HEK293 (cell line): ENCODE measurements around the gene BMP2K.

Experiments used
- CTCF ChIA-PET: fragments of 350-600 bp; formaldehyde crosslinking; extraction: SDS; loops from one replicate; lab custom pipeline; 2021; ENCODE audit warnings: antibody characterized with exemption; lab: Yijun Ruan, JAX
- POLR2A ChIA-PET: fragments of 300-600 bp; formaldehyde crosslinking; extraction: SDS; loops from one replicate; lab custom pipeline; 2020; ENCODE audit warnings: antibody characterized with exemption, inconsistent platforms; lab: Yijun Ruan, JAX
- H3K27ac ChIP-seq: fragments of 200-500 bp; sonication (Bioruptor generic); 2 replicates; pipeline ENCODE4 v1.5.1; 2014; ENCODE audit warnings: low read depth, low read length, control low read depth, inconsistent platforms; ENCODE audit errors: extremely low read depth
- H3K36me3 ChIP-seq, 2 experiments: fragments of 200-500 bp in 1 of 2; sonication (Bioruptor generic) in 1 of 2; 1 replicate in 1 of 2; 2 replicates in 1 of 2; pipeline ENCODE4 v1.5.1; 2014 to 2017; ENCODE audit warnings: inconsistent platforms in 2 of 2, low read length in 2 of 2; ENCODE audit not compliant: control insufficient read depth in 2 of 2, insufficient read depth in 1 of 2
- H3K4me1 ChIP-seq: fragments of 200-500 bp; sonication (Bioruptor generic); 2 replicates; pipeline ENCODE4 v1.5.1; 2014; ENCODE audit warnings: mild to moderate bottlenecking, low read length, inconsistent platforms; ENCODE audit not compliant: control insufficient read depth, insufficient read depth
- H3K4me3 ChIP-seq: 2 replicates; pipeline ENCODE4 v1.5.1; 2011; ENCODE audit warnings: low read depth, mild to moderate bottlenecking, control low read depth, low read length, moderate library complexity
- H3K9me3 ChIP-seq: fragments of 200-500 bp; sonication (Bioruptor generic); 2 replicates; pipeline ENCODE4 v1.5.1; 2014; ENCODE audit warnings: low read depth, low read length, inconsistent platforms; ENCODE audit not compliant: control insufficient read depth, insufficient read depth
- OVOL3 ChIP-seq: fragments of 450-650 bp; formaldehyde crosslinking; IDR thresholded peaks from 2 replicates; pipeline ENCODE4 v1.5.1; 2016; ENCODE audit warnings: missing biosample characterization, missing genetic modification characterization
- PRDM1 ChIP-seq: fragments of 450-650 bp; formaldehyde crosslinking; IDR thresholded peaks from 2 replicates; pipeline ENCODE4; 2016; ENCODE audit warnings: missing biosample characterization, missing genetic modification characterization
- TRIM28 ChIP-seq: IDR thresholded peaks from 2 replicates; pipeline ENCODE4 v1.6.1; 2011; ENCODE audit warnings: low read length, control low read depth, borderline replicate concordance
- ZBTB17 ChIP-seq: fragments of 450-650 bp; formaldehyde crosslinking; IDR thresholded peaks from 2 replicates; pipeline ENCODE4 v1.5.1; 2016; ENCODE audit warnings: missing biosample characterization, missing genetic modification characterization
- ZBTB20 ChIP-seq: fragments of 450-650 bp; formaldehyde crosslinking; IDR thresholded peaks from 2 replicates; pipeline ENCODE4 v1.5.1; 2016; ENCODE audit warnings: missing biosample characterization, missing genetic modification characterization
- ZBTB8A ChIP-seq: fragments of 450-650 bp; formaldehyde crosslinking; IDR thresholded peaks from 2 replicates; pipeline ENCODE4 v1.5.1; 2016; ENCODE audit warnings: missing biosample characterization, missing genetic modification characterization
- ZEB2 ChIP-seq: fragments of 450-650 bp; formaldehyde crosslinking; IDR thresholded peaks from 2 replicates; pipeline ENCODE4 v1.5.1; 2016; ENCODE audit warnings: missing biosample characterization, missing genetic modification characterization
- ZFHX2 ChIP-seq: fragments of 450-650 bp; formaldehyde crosslinking; conservative IDR thresholded peaks from 2 replicates; pipeline ENCODE4 v1.5.1; 2016; ENCODE audit warnings: missing biosample characterization, missing genetic modification characterization
- ZIC2 ChIP-seq: fragments of 450-650 bp; formaldehyde crosslinking; IDR thresholded peaks from 2 replicates; pipeline ENCODE4 v1.5.1; 2016; ENCODE audit warnings: missing biosample characterization, missing genetic modification characterization
- ZNF133 ChIP-seq: fragments of 450-650 bp; formaldehyde crosslinking; IDR thresholded peaks from 2 replicates; pipeline ENCODE4 v1.5.1; 2016; ENCODE audit warnings: missing biosample characterization, missing genetic modification characterization
- ZNF138 ChIP-seq: fragments of 450-650 bp; formaldehyde crosslinking; IDR thresholded peaks from 2 replicates; pipeline ENCODE4 v1.5.1; 2016; ENCODE audit warnings: missing biosample characterization, missing genetic modification characterization, borderline replicate concordance
- ZNF155 ChIP-seq: fragments of 450-650 bp; formaldehyde crosslinking; IDR thresholded peaks from 2 replicates; pipeline ENCODE4 v1.5.1; 2016; ENCODE audit warnings: missing biosample characterization, missing genetic modification characterization
- ZNF174 ChIP-seq: fragments of 450-650 bp; formaldehyde crosslinking; IDR thresholded peaks from 2 replicates; pipeline ENCODE4 v1.5.0; 2017; ENCODE audit warnings: missing biosample characterization, mild to moderate bottlenecking, missing genetic modification characterization
- ZNF19 ChIP-seq: fragments of 450-650 bp; formaldehyde crosslinking; IDR thresholded peaks from 2 replicates; pipeline ENCODE4; 2016; ENCODE audit warnings: missing biosample characterization, missing genetic modification characterization, low read depth
- ZNF266 ChIP-seq: fragments of 450-650 bp; formaldehyde crosslinking; IDR thresholded peaks from 2 replicates; pipeline ENCODE4 v1.5.1; 2016; ENCODE audit warnings: missing biosample characterization, missing genetic modification characterization, low read depth
- ZNF335 ChIP-seq: fragments of 450-650 bp; formaldehyde crosslinking; conservative IDR thresholded peaks from 2 replicates; pipeline ENCODE4 v1.5.1; 2016; ENCODE audit warnings: missing biosample characterization, missing genetic modification characterization
- ZNF626 ChIP-seq: fragments of 450-650 bp; sonication (Bioruptor Pico); formaldehyde crosslinking; IDR thresholded peaks from 2 replicates; pipeline ENCODE4 v1.5.1; 2018; ENCODE audit warnings: missing biosample characterization, missing genetic modification characterization, inconsistent platforms
- ZNF768 ChIP-seq: fragments of 450-650 bp; formaldehyde crosslinking; IDR thresholded peaks from 2 replicates; pipeline ENCODE4 v1.5.1; 2018; ENCODE audit warnings: missing biosample characterization, mild to moderate bottlenecking, missing genetic modification characterization
- ZNF785 ChIP-seq: fragments of 450-650 bp; formaldehyde crosslinking; IDR thresholded peaks from 2 replicates; pipeline ENCODE4 v1.5.1; 2016; ENCODE audit warnings: missing biosample characterization, missing genetic modification characterization
- ZXDB ChIP-seq: fragments of 450-650 bp; formaldehyde crosslinking; IDR thresholded peaks from 2 replicates; pipeline ENCODE4 v1.5.1; 2016; ENCODE audit warnings: missing biosample characterization, missing genetic modification characterization
- TF ChIP-seq, protein P1 (sequence below): fragments of 450-650 bp; formaldehyde crosslinking; IDR thresholded peaks from 2 replicates; pipeline ENCODE4 v1.5.1; 2016; ENCODE audit warnings: missing biosample characterization, missing genetic modification characterization
- TF ChIP-seq, protein P2 (sequence below): sonication (generic); formaldehyde crosslinking; IDR thresholded peaks from 2 replicates; pipeline ENCODE4 v1.8.1; 2022; ENCODE audit warnings: mild to moderate bottlenecking, moderate library complexity, missing genetic modification reagents
- TF ChIP-seq, protein P3 (sequence below): fragments of 450-650 bp; formaldehyde crosslinking; conservative IDR thresholded peaks from 2 replicates; pipeline ENCODE4 v1.5.1; 2016; ENCODE audit warnings: low read depth, missing biosample characterization, missing genetic modification characterization
- TF ChIP-seq, protein P4 (sequence below): fragments of 450-650 bp; formaldehyde crosslinking; IDR thresholded peaks from 2 replicates; pipeline ENCODE4 v1.5.1; 2016; ENCODE audit warnings: missing biosample characterization, missing genetic modification characterization
- TF ChIP-seq, protein P5 (sequence below): fragments of 450-650 bp; formaldehyde crosslinking; IDR thresholded peaks from 2 replicates; pipeline ENCODE4 v1.5.1; 2016; ENCODE audit warnings: missing biosample characterization, missing genetic modification characterization

Gene BMP2K

DNA sequence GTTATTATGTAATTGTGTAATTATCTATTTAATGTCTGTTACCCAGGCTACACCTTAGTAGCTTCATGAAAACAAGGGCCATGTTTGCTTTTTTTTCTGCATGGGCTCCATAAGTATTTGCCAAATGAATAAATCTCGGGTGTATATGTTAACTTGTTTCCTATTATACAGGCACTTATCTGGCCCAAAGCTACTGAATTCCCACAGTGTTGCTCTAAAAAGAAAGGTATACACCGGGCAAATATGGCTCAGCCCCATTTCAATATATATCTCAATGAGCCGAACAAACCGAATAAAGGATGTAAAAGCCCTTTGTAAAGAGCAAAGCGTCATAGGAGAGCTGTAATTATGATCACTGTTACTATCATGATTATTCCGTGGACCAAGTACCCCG, 162.3 kb downstream of the BMP2K start:
- POLR2A ChIA-PET, result no interaction called here
- peak overlapping the region; percentile 54 for H3K4me3 ChIP-seq
- 0 out of 2 replicates have a peak, but pooled peaks cover 5% of the 10 kb centered on the region for H3K4me1 ChIP-seq
- TF ChIP-seq OVOL3 (tag by site-specific recombination) (no peak), ZNF785 (tag by site-specific recombination) (no peak), ZNF133 (tag by site-specific recombination) (no peak), ZNF155 (no peak), ZNF768 (tag by site-specific recombination) (no peak), ZNF266 (tag by site-specific recombination) (no peak), ZNF335 (tag by site-specific recombination) (peak; percentile 70; the same call in 1 of the 2 replicates)
- TF ChIP-seq, protein P1, sequence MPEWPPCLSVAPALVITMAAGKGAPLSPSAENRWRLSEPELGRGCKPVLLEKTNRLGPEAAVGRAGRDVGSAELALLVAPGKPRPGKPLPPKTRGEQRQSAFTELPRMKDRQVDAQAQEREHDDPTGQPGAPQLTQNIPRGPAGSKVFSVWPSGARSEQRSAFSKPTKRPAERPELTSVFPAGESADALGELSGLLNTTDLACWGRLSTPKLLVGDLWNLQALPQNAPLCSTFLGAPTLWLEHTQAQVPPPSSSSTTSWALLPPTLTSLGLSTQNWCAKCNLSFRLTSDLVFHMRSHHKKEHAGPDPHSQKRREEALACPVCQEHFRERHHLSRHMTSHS (tag by site-specific recombination), result no peak
- no peak overlapping the region; the same call in 1 of the 2 replicates for H3K27ac ChIP-seq
- peaks cover 0 to 5% of the 10 kb centered on the region in 2 experiments; a peak in 1 of 3 replicates for H3K36me3 ChIP-seq
- CTCF ChIA-PET, result interaction anchor here (0.6 to 2.1 kb wide), 4 partner anchors 13 to 1277 kb away, joined by 4 to 5 read pairs (median 4); no protein-coding TSS in a partner anchor
- no peaks in the 10 kb centered on the region for H3K9me3 ChIP-seq

DNA sequence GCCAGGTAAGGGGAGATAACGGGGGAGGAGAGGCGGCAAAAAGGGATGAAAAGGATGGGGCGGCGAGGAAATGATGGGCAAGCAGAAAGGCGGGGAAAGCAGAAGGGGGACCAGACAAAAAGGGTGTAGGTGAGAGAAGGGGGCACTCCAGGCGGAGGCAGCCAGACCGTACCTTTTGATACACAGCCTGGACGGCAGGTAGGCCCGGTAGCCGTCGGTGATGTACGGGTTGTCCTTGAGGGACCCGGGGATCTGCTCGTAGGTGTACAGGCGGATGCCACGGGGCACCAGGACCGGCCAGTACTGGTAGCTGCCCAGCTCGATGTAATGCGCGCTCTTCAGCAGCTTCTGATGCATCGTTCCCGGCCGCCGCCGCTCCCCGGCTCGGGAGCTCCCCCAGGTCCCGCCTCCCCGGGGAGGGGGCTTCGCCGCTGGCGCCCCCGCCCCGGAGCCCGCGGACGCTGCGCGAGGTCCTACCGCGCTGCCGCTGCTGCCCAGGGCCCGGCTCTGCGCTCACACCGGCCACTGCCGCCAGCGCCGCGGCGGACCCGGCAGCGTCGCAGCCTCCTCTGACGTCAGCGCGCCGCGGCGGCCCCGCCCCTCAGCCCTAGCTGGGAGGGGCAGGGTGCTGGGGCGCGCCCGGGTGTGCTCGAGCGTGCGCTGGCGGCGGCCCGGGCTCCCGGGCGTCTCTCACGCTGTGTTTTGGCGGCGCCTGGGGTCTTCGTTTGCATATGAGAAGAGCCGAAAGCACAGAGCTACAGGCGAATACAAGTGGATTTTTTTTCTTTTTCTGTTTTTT, 162.9 kb downstream of the BMP2K start, which contains the start of gene PAQR3:
Gene PAQR3, minus strand, starts transcription at position 571 of the 799 bp plus-strand sequence. Its CDS starts 214 bp downstream, at position 357.
- peak within 1 kb of the TSS; percentile 53; the same call in 1 of the 2 replicates for H3K27ac ChIP-seq
- H3K4me3 ChIP-seq, result peak within 1 kb of the TSS; percentile 54
- 0 out of 2 replicates have a peak, but pooled peaks cover 5% of the 10 kb centered on the region for H3K4me1 ChIP-seq
- H3K36me3 ChIP-seq, result peaks cover 0 to 3% of the 10 kb centered on the region in 2 experiments; a peak in 1 of 3 replicates
- ChIA-PET POLR2A (interaction anchor here (0.9 kb wide), 1 partner anchor 1121 kb away, joined by 4 read pairs; no protein-coding TSS in a partner anchor), CTCF (interaction anchor here (0.6 to 2.1 kb wide), 3 partner anchors 12 to 1423 kb away, joined by 3 to 5 read pairs (median 5); no protein-coding TSS in a partner anchor)
- H3K9me3 ChIP-seq, result no peaks in the 10 kb centered on the region
- no peak for TF ChIP-seq ZNF768 (tag by site-specific recombination)
- TF ChIP-seq ZEB2, result 0 out of 2 replicates have a peak, but pooled peaks have one; percentile 13
- TF ChIP-seq, protein P2, sequence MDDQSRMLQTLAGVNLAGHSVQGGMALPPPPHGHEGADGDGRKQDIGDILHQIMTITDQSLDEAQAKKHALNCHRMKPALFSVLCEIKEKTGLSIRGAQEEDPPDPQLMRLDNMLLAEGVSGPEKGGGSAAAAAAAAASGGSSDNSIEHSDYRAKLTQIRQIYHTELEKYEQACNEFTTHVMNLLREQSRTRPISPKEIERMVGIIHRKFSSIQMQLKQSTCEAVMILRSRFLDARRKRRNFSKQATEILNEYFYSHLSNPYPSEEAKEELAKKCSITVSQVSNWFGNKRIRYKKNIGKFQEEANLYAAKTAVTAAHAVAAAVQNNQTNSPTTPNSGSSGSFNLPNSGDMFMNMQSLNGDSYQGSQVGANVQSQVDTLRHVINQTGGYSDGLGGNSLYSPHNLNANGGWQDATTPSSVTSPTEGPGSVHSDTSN (CRISPR knock-in tag), result no peak
- no peak for TF ChIP-seq ZNF174 (tag by site-specific recombination)
- TF ChIP-seq, protein P3, sequence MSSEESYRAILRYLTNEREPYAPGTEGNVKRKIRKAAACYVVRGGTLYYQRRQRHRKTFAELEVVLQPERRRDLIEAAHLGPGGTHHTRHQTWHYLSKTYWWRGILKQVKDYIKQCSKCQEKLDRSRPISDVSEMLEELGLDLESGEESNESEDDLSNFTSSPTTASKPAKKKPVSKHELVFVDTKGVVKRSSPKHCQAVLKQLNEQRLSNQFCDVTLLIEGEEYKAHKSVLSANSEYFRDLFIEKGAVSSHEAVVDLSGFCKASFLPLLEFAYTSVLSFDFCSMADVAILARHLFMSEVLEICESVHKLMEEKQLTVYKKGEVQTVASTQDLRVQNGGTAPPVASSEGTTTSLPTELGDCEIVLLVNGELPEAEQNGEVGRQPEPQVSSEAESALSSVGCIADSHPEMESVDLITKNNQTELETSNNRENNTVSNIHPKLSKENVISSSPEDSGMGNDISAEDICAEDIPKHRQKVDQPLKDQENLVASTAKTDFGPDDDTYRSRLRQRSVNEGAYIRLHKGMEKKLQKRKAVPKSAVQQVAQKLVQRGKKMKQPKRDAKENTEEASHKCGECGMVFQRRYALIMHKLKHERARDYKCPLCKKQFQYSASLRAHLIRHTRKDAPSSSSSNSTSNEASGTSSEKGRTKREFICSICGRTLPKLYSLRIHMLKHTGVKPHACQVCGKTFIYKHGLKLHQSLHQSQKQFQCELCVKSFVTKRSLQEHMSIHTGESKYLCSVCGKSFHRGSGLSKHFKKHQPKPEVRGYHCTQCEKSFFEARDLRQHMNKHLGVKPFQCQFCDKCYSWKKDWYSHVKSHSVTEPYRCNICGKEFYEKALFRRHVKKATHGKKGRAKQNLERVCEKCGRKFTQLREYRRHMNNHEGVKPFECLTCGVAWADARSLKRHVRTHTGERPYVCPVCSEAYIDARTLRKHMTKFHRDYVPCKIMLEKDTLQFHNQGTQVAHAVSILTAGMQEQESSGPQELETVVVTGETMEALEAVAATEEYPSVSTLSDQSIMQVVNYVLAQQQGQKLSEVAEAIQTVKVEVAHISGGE (tag by site-specific recombination), result no peak
- 0 out of 2 replicates have a peak, but pooled peaks have one; percentile 9 for TF ChIP-seq ZFHX2 (tag by site-specific recombination)
- no peak for TF ChIP-seq ZNF138 (tag by site-specific recombination)
- no peak for TF ChIP-seq ZNF626 (tag by site-specific recombination)
- peak; percentile 75 for TF ChIP-seq ZBTB8A (tag by site-specific recombination)
- TF ChIP-seq ZXDB, result peak; percentile 32; the same call in 1 of the 2 replicates
- peak; percentile 57 for TF ChIP-seq ZNF335 (tag by site-specific recombination)
- TF ChIP-seq, protein P4, sequence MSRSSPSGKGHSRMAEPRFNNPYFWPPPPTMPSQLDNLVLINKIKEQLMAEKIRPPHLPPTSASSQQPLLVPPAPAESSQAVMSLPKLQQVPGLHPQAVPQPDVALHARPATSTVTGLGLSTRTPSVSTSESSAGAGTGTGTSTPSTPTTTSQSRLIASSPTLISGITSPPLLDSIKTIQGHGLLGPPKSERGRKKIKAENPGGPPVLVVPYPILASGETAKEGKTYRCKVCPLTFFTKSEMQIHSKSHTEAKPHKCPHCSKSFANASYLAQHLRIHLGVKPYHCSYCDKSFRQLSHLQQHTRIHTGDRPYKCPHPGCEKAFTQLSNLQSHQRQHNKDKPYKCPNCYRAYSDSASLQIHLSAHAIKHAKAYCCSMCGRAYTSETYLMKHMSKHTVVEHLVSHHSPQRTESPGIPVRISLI (tag by site-specific recombination), result no peak
- peak; percentile 67; the same call in 1 of the 2 replicates for TF ChIP-seq ZBTB17 (tag by site-specific recombination)
- TF ChIP-seq TRIM28, result no peak
- peak; percentile 96 for TF ChIP-seq ZBTB20 (tag by site-specific recombination)
- TF ChIP-seq, protein P5, sequence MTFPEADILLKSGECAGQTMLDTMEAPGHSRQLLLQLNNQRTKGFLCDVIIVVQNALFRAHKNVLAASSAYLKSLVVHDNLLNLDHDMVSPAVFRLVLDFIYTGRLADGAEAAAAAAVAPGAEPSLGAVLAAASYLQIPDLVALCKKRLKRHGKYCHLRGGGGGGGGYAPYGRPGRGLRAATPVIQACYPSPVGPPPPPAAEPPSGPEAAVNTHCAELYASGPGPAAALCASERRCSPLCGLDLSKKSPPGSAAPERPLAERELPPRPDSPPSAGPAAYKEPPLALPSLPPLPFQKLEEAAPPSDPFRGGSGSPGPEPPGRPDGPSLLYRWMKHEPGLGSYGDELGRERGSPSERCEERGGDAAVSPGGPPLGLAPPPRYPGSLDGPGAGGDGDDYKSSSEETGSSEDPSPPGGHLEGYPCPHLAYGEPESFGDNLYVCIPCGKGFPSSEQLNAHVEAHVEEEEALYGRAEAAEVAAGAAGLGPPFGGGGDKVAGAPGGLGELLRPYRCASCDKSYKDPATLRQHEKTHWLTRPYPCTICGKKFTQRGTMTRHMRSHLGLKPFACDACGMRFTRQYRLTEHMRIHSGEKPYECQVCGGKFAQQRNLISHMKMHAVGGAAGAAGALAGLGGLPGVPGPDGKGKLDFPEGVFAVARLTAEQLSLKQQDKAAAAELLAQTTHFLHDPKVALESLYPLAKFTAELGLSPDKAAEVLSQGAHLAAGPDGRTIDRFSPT (tag by site-specific recombination), result no peak
- TF ChIP-seq ZNF19 (tag by site-specific recombination), result no peak
- no peak for TF ChIP-seq PRDM1
- peak; percentile 39 for TF ChIP-seq ZIC2 (tag by site-specific recombination)
